ENCODE results near the gene RPS10.
A peak's percentile ranks its signal among the peaks of the same experiment; 100 is the strongest.
"Not testable (repeated sequence)": the region's sequence is repeated elsewhere in the genome, so short reads cannot be mapped to it uniquely, and the experiment has no call there.

Gene RPS10

DNA sequence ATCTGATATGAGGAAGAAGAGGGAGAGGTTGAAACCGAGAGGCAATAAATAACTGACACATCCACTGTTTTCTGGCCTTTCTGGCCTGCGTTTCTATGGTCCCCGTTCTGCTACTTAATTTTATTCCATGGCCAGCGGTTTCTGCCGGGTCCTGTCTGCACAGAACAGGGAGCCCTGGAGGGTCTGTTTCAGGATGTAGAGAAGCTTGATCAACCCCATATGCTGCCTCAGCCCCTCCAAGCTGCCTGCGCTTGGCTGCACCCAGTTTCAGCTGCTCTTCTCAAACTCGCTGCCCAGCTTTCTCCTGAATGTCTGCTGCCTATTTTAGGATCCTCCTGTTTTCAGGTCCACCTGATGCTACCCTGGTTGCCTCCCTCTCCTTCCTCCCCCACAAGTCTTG, 21.5 kb upstream of the RPS10 start:
- no peak for DNase-seq

DNA sequence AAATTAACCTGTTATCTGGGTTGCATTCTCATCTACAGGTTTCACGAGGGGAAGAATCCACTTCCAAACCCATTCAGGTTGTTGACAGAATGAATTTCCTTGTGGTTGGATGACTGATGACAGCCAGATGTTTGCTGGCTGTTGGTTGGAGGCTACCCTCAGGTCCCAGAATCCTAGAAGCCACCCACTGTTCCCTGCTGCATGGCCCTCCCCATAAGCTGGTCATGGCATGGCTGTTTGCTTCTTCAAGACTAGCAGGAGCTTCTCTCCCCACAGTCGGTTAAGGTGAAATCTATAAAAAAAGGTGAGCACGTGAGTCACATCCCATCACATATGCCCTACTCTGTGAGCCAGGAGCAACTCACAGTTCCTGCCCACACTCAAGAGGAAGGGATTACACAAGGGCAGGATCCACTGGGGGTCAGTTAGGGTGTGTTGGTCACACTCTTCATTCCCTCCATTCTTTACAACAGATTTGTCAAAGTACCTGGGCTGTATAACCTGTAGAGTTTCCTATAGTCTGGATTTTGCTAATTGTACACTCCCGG, 19.5 kb upstream of the RPS10 start:
- DNase-seq = no peak

DNA sequence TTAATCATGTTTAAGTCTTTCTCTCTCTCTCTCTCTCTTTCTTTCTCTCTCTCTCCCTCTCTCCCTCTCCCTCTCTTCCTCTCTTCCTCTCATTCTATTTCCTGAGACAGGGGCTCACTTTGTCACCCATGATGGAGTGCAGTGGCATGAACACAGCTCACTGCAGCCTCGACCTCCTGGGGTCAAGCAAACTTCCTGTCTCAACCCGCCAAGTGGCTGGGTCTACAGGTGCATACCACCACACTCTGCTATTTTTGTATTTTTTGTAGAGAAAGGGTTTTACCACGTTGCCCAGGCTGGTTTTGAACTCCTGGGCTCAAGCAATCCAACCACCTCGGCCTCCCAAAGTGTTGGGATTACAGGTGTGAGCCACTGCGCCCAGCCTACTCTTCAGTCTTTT, 15.7 kb upstream of the RPS10 start:
- DNase-seq = no peak

DNA sequence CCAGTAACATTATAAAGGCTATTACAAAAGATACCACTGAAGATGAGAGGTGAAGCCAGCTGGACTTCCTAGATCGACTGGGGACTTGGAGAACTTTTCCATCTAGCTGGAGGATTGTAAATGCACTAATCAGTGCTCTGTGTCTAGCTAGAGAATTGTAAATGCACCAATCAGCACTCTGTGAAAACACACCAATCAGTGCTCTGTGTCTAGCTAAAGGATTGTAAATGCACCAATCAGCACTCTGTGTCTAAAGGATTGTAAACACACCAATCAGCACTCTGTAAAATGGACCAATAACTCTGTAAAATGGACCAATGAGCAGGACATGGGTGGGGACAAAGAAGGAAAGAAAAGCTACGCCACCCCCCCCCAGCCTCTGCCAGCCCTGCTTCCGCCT, 13.6 kb upstream of the RPS10 start:
- DNase-seq = no peak

DNA sequence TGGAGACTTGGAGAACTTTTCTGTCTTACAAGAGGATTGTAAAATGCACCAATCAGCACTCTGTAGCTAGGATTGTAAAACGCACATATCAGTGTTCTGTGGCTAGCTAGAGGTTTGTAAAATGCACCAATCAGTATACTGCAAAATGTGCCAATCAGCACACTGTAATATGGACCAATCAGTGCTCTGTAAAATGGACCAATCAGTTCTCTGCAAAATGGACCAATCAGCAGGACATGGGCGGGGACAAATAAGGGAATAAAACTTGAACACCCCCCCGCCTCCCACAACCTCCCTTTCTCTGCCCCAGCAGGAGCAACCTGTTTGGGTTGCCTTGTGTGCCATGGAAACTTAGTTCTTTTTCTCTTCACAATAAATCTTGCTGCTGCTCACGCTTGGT, 12.8 kb upstream of the RPS10 start:
- DNase-seq = no peak

DNA sequence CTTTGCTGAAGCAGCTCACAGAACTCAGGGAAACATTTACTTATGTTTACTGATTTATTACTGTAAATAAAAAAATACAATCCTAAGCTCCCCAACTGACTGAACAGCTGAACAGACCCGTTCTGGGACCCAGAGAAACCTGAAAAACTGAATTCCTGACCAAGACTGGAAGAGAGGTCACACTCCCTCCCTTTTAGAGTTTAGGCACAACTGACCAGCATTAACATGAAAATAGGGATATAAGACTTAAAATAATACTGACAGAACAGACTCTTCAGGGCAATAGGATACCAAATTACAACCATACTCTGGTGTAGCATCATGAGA, 11.7 kb upstream of the RPS10 start:
- DNase-seq = no peak

DNA sequence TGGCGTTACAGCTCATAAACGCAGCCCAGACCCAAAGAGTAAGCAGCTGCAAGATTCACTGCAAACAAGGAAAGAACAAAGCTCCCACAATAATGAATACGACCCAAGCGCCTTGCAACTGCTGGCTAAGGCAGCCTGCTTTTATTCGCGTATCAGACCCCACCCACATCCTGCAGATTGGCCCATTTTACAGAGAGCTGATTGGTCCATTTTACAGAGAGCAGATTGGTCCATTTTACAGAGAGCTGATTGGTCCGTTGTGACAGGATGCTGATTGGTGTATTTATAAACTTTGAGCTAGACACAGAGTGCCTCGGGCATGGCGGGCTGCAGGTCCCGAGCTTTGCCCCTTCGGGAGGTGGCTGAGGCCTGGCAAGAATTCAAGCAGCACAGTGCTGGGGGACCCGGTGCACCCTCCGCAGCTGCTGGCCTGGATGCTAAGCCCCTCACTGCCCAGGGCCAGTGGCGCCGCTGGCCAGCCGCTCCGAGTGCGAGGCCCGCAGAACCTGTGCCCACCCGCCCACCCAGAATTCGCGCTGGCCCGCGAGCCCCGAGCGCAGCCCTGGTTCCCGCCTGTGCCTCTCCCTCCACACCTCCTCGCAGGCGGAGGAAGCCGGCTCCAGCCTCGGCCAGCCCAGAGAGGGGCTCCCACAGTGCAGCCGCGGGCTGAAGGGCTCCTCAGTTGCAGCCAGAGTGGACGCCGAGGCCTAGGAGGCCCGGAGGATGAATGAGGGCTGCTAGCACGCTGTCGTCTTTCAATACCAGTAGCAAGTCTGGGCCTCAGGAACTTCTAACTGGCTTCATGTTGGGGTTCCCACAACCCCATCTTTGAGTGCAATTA, 11.2 kb upstream of the RPS10 start:
- no peak for DNase-seq

DNA sequence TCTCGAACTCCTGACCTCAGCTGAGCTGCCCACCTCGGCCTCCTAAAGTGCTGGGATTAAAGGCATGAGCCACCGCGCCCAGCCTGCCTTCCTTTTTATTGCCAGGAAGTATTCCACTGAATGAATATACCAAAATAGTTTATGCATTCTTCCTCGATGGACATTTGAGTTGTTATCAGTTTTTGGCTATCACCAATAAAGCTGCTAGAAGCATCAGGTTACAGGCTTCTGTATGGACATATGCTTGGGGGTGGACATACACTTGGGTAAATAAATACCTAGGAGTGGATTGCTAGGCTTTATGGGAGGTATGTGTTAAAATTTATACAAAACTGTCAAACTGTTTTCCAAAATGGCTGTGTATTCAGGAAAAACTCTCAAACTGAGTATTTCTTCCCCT, 10.0 kb upstream of the RPS10 start:
- DNase-seq = no peak

DNA sequence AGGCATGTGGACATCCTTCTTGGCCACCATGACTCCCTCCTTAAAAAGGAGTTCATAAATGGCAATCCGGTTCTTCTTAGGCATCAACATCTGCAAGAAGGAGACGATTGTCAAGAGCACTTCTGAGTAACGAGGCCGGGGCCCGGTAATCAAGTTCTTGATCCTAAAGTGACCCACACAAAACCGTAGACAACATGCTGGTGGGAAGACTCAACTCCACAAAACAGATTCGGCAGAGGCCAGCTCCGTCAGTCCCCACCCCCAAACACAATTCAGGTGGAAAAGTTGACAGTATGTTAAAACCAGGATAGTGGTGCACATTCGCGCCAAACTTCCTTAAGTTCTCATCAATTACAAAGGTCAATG, 754 bp downstream of the RPS10 start:
- no peak for DNase-seq

DNA sequence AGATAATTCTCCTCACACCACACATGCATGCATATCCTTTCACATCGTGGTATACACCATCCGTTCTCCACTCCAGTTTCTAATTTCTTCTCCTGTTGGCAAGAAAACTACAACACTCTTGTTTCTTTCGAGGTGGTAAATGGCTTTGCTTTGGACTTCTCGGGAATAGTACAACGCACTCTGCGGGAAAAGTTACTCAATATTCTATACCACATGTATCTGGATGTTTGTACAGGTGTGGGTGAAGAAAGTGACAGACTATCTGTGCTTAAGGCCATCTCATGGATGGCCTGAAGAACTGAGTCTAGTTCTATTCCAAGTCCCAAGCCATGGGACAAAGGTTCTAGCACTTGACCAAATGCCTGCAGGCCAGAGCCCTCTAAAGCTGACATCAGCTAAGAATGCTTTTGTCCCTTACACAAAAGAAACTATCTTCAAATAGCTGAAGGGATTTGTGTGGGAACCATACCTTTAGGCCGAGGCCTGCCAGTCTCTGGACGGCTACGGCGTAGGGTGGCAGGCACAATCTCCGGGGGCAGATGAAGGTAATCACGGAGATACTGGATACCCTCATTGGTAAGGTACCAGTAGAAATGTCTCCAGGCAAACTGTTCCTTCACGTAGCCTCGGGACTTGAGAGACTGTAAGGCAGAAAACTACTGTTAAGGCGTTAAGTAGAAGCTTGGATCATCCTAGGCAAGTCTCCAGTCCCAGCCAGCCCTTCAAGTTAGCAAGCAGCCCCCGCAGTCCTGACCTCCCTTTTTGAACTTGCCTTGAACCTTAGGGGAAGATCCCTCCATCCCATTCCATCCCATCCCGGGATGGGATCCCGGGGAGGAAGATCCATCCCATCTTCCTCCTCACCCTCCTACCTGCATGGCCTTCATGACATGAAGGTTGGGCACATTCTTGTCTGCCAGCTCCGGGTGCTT, 1.4 kb downstream of the RPS10 start:
- no peak for DNase-seq

DNA sequence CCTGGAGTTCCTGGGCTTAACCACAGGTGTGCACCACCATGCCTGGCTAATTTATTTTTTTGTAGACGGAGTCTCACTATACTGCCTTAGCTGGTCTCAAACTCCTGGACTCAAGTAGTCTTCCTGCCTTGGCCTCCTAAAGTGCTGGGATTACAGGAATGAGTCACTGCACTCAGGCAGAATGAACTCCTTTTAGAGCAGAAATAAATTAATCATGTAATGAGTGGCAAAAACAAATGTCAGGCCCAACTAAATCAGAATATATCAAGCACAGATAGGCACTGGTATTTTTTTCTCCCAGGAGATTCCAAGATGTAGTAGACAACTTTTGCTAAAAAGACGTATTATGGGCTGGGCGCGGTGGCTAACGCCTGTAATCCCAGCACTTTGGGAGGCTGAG, 2.6 kb downstream of the RPS10 start:
- DNase-seq = no peak

DNA sequence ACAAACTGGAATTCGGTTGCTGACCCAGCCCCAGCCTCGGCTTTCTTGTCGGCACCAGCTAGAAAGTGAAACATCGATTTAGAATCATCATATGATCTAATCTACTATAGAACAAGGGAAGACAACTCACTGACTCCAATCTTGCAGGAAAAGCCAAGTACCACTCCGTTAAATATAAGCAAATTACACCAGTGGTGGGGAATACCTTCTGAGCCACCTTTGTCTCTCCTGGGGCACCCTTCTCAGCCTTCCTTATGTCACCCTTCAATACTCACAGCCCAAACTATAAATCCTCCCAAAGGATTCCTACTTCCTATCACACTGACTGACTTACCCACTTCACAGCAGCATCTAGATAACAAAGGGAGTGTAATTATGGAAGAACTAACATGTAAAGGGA, 7.5 kb downstream of the RPS10 start:
- DNase-seq = no peak

DNA sequence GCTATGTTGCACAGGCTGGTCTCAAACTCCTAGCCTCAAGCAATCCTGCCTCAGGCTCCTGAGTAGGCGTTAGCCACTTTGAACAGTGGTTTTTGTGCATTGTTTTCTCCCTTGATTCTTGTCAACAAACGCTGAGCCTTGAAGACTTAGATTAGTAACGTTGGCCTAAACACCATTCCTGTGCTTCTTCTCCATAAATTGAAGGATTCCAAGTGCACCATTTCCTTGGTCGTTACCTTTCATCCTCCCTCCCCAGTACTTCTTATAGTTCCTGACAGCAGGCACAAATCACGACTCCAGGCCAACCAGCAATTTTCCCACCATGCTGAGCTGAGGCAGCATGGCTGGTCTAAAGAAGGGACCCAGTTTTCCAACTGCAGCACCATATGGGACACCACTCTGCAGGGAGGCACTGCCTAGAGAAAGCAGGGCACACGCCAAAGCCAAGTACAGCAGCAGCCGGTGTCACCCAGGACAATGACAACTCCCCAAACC, 8.9 kb downstream of the RPS10 start:
- DNase-seq = no peak

DNA sequence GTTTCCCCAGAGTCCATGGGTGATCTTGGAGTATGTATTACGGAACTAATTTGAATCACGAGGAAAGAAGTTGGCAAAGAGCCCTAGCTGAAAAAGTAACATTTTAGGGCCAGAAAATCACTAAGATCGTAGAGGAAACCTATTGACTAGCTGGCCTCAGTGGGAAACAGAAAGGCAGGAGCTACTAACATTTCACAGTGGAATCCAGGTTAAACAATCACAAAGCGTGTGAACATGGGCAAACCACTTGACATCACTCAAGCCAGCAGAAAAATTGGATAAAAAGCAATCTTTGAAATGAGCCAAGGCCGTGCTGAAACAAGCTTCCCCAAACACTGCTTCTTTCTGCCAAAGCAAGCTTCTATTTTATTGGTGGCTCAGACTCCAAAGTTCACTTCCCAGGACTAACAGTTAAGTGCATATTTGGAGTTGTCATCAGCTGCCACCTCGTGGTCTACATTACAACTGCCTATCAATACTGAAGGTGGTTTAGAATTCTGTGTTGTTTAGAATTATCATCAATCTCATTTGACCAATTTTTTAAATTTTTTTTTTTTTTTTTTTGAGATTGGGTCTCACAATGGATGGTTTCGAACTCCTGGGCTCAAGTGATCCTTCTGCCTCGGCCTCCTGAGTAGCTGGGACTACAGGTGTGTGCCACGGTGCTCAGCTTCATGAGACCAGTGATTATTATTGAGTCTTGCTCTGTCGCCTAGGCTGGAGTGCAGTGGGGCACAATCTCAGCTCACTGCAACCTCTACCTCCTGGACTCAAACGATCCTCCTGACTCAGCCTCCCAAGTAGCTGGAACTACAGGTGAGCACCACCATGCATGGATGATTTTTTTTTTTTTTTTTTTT, 10.6 kb downstream of the RPS10 start:
- no peak for DNase-seq

DNA sequence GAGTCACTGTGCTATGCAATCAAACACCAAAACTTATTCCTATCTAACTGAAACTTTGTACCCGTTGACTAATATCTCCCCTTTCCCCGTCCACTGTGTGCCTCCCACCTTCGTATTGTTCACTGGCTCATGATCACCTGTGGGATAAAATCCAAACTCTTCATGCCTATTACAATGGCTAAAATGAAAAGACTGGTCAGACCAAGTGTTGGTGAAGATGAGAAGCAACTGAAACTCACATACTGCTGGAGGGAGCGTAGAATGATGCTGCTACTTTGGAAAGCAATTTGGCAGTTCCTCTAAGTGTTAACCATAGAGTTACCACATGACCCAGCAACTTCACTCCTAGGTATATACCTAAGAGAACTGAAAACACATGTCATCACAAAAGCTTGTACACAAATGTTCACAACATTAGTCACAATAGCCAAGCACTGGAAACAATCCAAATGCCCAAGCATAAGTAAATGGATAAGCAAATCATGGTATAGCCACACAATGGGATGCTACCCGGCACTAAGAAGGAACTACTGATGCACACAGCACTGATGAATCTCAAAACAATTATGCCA, 13.1 kb downstream of the RPS10 start:
- no peak for DNase-seq

DNA sequence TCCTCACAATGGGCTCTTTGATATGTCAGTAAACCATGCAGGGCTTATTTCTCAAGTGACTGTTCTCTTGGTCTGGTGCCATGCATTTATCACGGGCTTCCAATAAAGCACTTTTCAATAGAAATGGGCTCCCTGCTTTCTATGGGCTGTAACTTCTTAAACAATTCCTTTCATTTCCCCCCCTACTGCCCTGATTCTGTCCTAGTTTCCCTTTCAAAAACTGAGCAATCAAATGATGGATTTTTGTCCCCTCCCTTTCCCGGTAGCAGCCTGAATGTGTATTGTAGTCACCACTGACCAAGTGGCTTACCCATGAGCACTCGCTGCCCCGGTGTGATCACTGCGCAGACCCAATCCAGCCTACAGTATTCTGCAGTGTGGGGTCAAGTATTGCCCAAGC, 13.9 kb downstream of the RPS10 start:
- no peak for DNase-seq

DNA sequence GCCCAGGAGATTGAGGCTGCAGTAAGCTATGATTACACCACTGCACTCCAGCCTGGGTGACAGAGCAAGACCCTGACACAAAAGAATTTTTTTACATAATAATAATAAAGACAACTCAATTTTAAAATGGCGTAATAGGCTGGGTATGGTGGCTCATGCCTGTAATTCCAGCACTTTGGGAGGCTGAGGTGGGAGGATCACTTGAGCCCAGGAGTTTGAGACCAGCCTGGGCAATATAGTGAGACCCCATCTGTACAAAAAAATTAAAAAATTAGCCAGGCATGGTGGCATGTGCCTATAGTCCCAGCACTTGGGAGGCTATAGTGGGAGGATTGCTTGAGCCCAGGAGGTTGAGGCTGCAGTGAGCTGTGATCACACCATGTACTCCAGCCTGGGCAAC, 18.0 kb downstream of the RPS10 start:
- not testable (repeated sequence) for DNase-seq

DNA sequence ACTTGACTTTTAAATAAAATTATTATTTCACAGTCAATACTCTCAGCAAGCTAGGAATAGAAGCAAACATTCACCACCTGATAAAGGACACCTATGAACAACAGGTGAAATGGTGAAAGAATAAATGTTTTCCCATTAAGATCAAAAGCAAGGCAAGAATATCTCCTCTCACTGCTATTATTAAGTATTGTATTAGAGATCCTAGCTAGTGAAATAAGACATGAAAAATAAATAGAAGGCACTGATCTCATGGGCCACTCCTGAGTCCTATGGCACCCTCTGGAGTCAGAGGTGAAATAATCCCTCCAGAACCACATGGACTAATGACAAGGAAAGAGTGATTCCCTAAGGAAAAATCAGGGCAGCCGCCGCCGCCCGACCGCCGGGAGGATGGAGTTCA, 29.4 kb downstream of the RPS10 start:
- no peak for DNase-seq

DNA sequence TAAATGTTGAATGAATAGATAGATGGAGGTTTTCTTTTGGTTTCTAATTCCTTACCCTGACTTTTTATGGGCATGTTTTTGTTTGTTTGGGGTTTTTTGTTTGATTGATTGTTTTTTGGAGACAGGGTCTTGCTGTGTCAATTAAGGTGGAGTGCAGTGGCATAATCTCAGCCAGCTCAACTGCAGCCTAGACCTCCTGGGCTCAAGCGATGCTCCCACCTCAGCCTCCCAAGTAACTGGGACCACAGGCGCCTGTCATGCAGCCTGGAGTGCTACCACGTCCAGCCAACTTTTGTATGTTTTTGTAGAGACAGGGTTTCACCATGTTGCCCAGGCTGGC, 31.9 kb downstream of the RPS10 start:
- DNase-seq = no peak

DNA sequence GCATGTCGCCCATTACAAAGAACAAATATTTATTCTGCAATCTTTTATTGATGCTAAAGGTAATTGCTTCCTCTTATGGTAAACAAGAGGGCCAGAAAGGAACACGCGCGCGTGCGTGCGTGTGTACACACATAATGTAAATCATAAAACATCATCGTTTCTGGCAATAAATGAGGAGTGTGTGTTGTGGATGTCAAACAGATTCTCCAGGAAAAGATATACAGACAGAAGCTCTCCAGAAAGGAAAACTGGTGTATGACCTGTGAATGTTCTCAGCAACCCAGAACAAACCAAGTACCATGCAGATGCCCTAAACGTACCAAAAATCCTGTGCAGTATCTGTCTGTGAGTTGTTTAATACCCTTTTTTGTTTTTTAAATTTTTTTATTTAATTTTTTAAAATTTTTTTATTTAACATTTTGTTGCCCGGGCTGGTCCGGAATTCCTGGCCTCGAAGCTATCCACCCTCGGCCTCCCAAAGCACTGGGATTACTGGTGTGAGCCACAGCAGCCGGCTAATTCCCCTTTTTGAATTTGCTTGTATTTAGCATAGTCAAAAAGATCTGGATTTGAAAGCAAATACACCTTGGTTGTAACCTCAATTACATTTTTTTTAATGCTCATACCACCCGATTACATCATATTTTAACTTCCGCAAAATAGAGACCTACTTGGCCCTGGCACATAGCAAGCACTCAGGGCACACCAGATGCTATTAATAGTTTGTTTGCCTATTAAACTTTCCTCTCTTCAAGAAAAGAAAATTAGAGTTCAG, 32.5 kb downstream of the RPS10 start:
- DNase-seq = no peak

DNA sequence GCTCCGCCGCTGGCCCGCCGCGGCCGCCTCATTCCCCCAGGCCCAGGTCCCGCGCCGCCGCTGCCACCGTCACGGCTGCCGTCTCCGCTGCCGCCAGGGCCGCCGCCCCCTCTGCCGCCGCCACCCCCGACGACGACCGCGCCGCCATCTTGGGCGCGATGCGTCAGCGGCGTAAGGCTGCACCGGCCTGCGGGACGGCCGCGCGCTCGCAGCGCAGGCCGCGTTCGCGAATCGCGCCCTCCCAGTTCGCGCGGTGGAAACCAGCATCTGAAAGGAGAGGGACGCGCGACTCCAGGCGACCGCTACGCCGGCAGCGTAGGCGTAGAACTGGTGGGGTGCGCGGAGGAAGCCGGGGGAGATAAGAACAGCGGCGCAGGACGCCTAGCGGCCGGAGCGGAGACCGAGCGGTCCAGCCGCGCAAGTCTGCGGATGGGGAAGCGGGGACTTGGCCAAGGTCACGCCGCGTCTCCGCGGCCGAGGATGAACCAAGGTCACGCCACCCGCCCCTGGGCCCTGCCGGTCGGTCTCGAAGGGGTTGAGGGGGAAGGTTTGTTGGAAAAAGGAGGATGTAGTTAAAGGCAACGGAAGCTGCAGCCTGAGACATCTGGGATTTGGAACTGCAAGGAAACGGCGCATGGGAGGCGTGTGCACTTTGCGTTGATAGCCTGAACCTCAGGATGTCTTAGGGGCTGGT, 33.2 kb downstream of the RPS10 start, which contains the start of gene NUDT3:
Gene NUDT3, minus strand, starts transcription at position 173 of the 694 bp plus-strand sequence. CDS start 307 bp downstream, outside the sequence.
- peak; percentile 89 for DNase-seq

All from NK-92 treated with Interleukin-12 subunit alpha and Interleukin-12 subunit beta, amount 100 ng/mL, for 24 hours (cell line).